H9 (cell line): Measurements from ENCODE around the gene ACSM3. TPM values are rescaled to one million over a fixed set of nuclear protein-coding genes. Genes with fewer than 3 reads are reported as not detected.

Source experiments
- DNase-seq: peaks from one replicate; pipeline ENCODE4 v3.0.0-alpha.2; 2017
- H2AFZ ChIP-seq: one replicate; pipeline ENCODE4 v1.6.1; 2013; ENCODE audit warnings: mild to moderate bottlenecking, low read length, control low read depth, moderate library complexity
- H2AK5ac ChIP-seq: 2 replicates; pipeline ENCODE4 v1.6.1; 2013; ENCODE audit warnings: low read length, control low read depth, mixed read lengths; ENCODE audit not compliant: insufficient read length
- H2BK120ac ChIP-seq: one replicate; pipeline ENCODE4 v1.6.1; 2013; ENCODE audit warnings: low read depth, mild to moderate bottlenecking, low read length, control low read depth, inconsistent platforms; ENCODE audit not compliant: poor library complexity, severe bottlenecking
- H2BK12ac ChIP-seq: 2 replicates; pipeline ENCODE4 v1.6.1; 2013; ENCODE audit warnings: low read length, control low read depth, mixed read lengths, low read depth; ENCODE audit not compliant: insufficient read length
- H2BK15ac ChIP-seq: 2 replicates; pipeline ENCODE4 v1.6.1; 2013; ENCODE audit warnings: low read depth, low read length, control low read depth
- H2BK20ac ChIP-seq: one replicate; pipeline ENCODE4 v1.6.1; 2013; ENCODE audit warnings: low read depth, mild to moderate bottlenecking, low read length, control low read depth, inconsistent platforms; ENCODE audit not compliant: poor library complexity, severe bottlenecking
- H2BK5ac ChIP-seq: 2 replicates; pipeline ENCODE4 v1.6.1; 2013; ENCODE audit warnings: low read length, control low read depth, mixed read lengths; ENCODE audit not compliant: insufficient read length
- H3K14ac ChIP-seq: 2 replicates; pipeline ENCODE4 v1.6.1; 2013; ENCODE audit warnings: low read length, control low read depth; ENCODE audit not compliant: insufficient read depth
- H3K18ac ChIP-seq: 2 replicates; pipeline ENCODE4 v1.6.1; 2013; ENCODE audit warnings: low read depth, mild to moderate bottlenecking, mixed read lengths, low read length, control low read depth; ENCODE audit not compliant: insufficient read length
- H3K23ac ChIP-seq: 2 replicates; pipeline ENCODE4 v1.6.1; 2013; ENCODE audit warnings: low read length, control low read depth, mixed read lengths, low read depth; ENCODE audit not compliant: insufficient read length
- H3K23me2 ChIP-seq: 2 replicates; pipeline ENCODE4 v1.6.1; 2013; ENCODE audit warnings: low read depth, mild to moderate bottlenecking, mixed read lengths, low read length, control low read depth; ENCODE audit not compliant: insufficient read length, poor library complexity, severe bottlenecking
- H3K27ac ChIP-seq: 2 replicates; pipeline ENCODE4 v1.5.1; 2013; ENCODE audit warnings: low read length, control low read depth, mixed read lengths, low read depth; ENCODE audit not compliant: insufficient read length
- H3K27me3 ChIP-seq: 2 replicates; pipeline ENCODE4 v1.6.1; 2013; ENCODE audit warnings: low read length, control low read depth, inconsistent platforms; ENCODE audit not compliant: insufficient read depth
- H3K4ac ChIP-seq: 2 replicates; pipeline ENCODE4 v1.6.1; 2013; ENCODE audit warnings: low read depth, mild to moderate bottlenecking, control low read depth, inconsistent platforms, low read length, moderate library complexity
- H3K4me1 ChIP-seq: 2 replicates; pipeline ENCODE4 v1.6.1; 2013; ENCODE audit warnings: low read length, control low read depth, inconsistent platforms; ENCODE audit not compliant: insufficient read depth
- H3K4me2 ChIP-seq: 2 replicates; pipeline ENCODE4 v1.6.1; 2013; ENCODE audit warnings: low read length, control low read depth, mixed read lengths; ENCODE audit not compliant: insufficient read length, insufficient read depth
- H3K56ac ChIP-seq: 2 replicates; pipeline ENCODE4 v1.6.1; 2013; ENCODE audit warnings: low read depth, mild to moderate bottlenecking, mixed read lengths, low read length, control low read depth; ENCODE audit not compliant: insufficient read length
- H3K79me1 ChIP-seq: 2 replicates; pipeline ENCODE4 v1.6.1; 2013; ENCODE audit warnings: low read depth, mild to moderate bottlenecking, moderate library complexity, low read length, control low read depth, inconsistent platforms; ENCODE audit not compliant: insufficient read depth, poor library complexity, severe bottlenecking
- H3K79me2 ChIP-seq: 2 replicates; pipeline ENCODE4 v1.6.1; 2013; ENCODE audit warnings: low read length, control low read depth, inconsistent platforms; ENCODE audit not compliant: insufficient read depth
- H3K9ac ChIP-seq: 2 replicates; pipeline ENCODE4 v1.6.1; 2013; ENCODE audit warnings: low read length, control low read depth, mixed read lengths; ENCODE audit not compliant: insufficient read length; ENCODE audit errors: extremely low read depth
- H3K9me3 ChIP-seq: one replicate; pipeline ENCODE4 v1.6.1; 2013; ENCODE audit warnings: low read depth, low read length, inconsistent platforms; ENCODE audit not compliant: control insufficient read depth
- H3T11ph ChIP-seq: one replicate; pipeline ENCODE4 v1.6.1; 2013; ENCODE audit warnings: mild to moderate bottlenecking, low read length, control low read depth, inconsistent platforms
- H4K20me1 ChIP-seq: one replicate; pipeline ENCODE4 v1.6.1; 2013; ENCODE audit not compliant: control insufficient read depth, insufficient read length, insufficient read depth
- H4K5ac ChIP-seq: 2 replicates; pipeline ENCODE4 v1.6.1; 2013; ENCODE audit warnings: low read depth, mild to moderate bottlenecking, mixed read lengths, low read length, control low read depth; ENCODE audit not compliant: insufficient read length
- H4K8ac ChIP-seq: replicated peaks from 2 replicates; pipeline ENCODE4 v1.6.1; 2013; ENCODE audit warnings: low read length, control low read depth, mixed read lengths, low read depth; ENCODE audit not compliant: insufficient read length
- H4K91ac ChIP-seq: 2 replicates; pipeline ENCODE4 v1.6.1; 2013; ENCODE audit warnings: low read depth, mild to moderate bottlenecking, moderate library complexity, mixed read lengths, low read length, control low read depth; ENCODE audit not compliant: insufficient read length
- H3K27ac Mint-ChIP-seq, 3 experiments: 2 replicates in 2 of 3; 3 replicates in 1 of 3; pipeline ENCODE4 v1.8.0; 2020 to 2021; ENCODE audit warnings: mixed read lengths in 3 of 3, mild to moderate bottlenecking in 1 of 3, moderate library complexity in 1 of 3
- H3K27me3 Mint-ChIP-seq: 2 replicates; pipeline ENCODE4 v1.8.0; 2021; ENCODE audit warnings: low read depth, mild to moderate bottlenecking, moderate library complexity, mixed read lengths
- H3K36me3 Mint-ChIP-seq, 3 experiments: 2 replicates in 2 of 3; 3 replicates in 1 of 3; pipeline ENCODE4 v1.8.0; 2020 to 2021; ENCODE audit warnings: low read depth in 3 of 3, mixed read lengths in 3 of 3; ENCODE audit not compliant: insufficient read depth in 1 of 3
- H3K4me1 Mint-ChIP-seq, 2 experiments: 2 replicates each; pipeline ENCODE4 v1.8.0; 2020; ENCODE audit warnings: mixed read lengths in 2 of 2
- H3K4me3 Mint-ChIP-seq, 2 experiments: 2 replicates in 1 of 2; 3 replicates in 1 of 2; pipeline ENCODE4 v1.8.0; 2020 to 2021; ENCODE audit warnings: mild to moderate bottlenecking in 2 of 2, mixed read lengths in 2 of 2, moderate library complexity in 1 of 2
- H3K9me3 Mint-ChIP-seq, 2 experiments: 2 replicates in 1 of 2; 3 replicates in 1 of 2; pipeline ENCODE4 v1.8.0; 2020; ENCODE audit warnings: mild to moderate bottlenecking in 2 of 2, mixed read lengths in 2 of 2, moderate library complexity in 1 of 2
- CTCF ChIP-seq: fragments of 200-600 bp; sonication (generic); conservative IDR thresholded peaks from 3 replicates; pipeline ENCODE4 v1.8.0; 2021; ENCODE audit warnings: antibody characterized with exemption, mild to moderate bottlenecking
- WGBS: extraction: QIAGEN DNeasy Blood & Tissue Kit; methylation state at CpG from one replicate; pipeline ENCODE4 v1.1.7; 2013; ENCODE audit warnings: missing lambda C conversion rate, low lambda C conversion rate, mixed read lengths; ENCODE audit not compliant: insufficient read length; ENCODE audit errors: extremely low coverage; 5-methylcytosine and 5-hydroxymethylcytosine counted together
- total RNA-seq: library from RNA; stranded (reverse); gene quantifications from 2 replicates; pipeline ENCODE4 v1.2.1, GENCODE V29; 2021

ACSM3 gene
- total RNA-seq, 1 experiment from 2014 or later, result 3.1 TPM

GRCh38 chr16:20781697-20782096 is 17.9 kb downstream of the ACSM3 start:
- H3K79me1 ChIP-seq, result no peaks in the 10 kb centered on the region
- H2AFZ ChIP-seq, result no peak overlapping the region
- H2BK15ac ChIP-seq, result no peak overlapping the region
- WGBS, result no CpG with 5 or more reads among the region's 1 CpG
- no peak overlapping the region for H2BK120ac ChIP-seq
- DNase-seq, result no peak
- no peak overlapping the region for H2BK20ac ChIP-seq
- H3K14ac ChIP-seq, result no peak overlapping the region
- no peak overlapping the region for H4K8ac ChIP-seq
- Mint-ChIP-seq H3K27ac (no peak overlapping the region), H3K27me3 (no peaks in the 10 kb centered on the region), H3K4me3 (no peak overlapping the region), H3K9me3 (no peaks in the 10 kb centered on the region), H3K4me1 (no peaks in the 10 kb centered on the region; a peak in 2 of 4 replicates), H3K36me3 (no peaks in the 10 kb centered on the region)
- no peak overlapping the region for H3T11ph ChIP-seq
- no peak overlapping the region for H3K23ac ChIP-seq
- H3K56ac ChIP-seq, result no peak overlapping the region
- H2BK5ac ChIP-seq, result no peak overlapping the region
- H3K18ac ChIP-seq, result no peak overlapping the region
- no peaks in the 10 kb centered on the region for H3K9me3 ChIP-seq
- no peak overlapping the region for H4K5ac ChIP-seq
- H3K27me3 ChIP-seq, result no peaks in the 10 kb centered on the region
- no peak overlapping the region for H3K4ac ChIP-seq
- H2BK12ac ChIP-seq, result no peak overlapping the region
- no peak overlapping the region for H4K91ac ChIP-seq
- H3K4me1 ChIP-seq, result no peaks in the 10 kb centered on the region
- H4K20me1 ChIP-seq, result no peaks in the 10 kb centered on the region
- no peak overlapping the region for H3K4me2 ChIP-seq
- no peaks in the 10 kb centered on the region for H3K79me2 ChIP-seq
- no peak for TF ChIP-seq CTCF
- no peaks in the 10 kb centered on the region for H3K23me2 ChIP-seq
- H3K9ac ChIP-seq, result no peak overlapping the region
- H3K27ac ChIP-seq, result no peak overlapping the region
- no peak overlapping the region for H2AK5ac ChIP-seq
